GM19240 (cell line): ENCODE measurements around the gene MEPCE.
"Not testable (repeated sequence)": the region's sequence is repeated elsewhere in the genome, so short reads cannot be mapped to it uniquely, and the experiment has no call there.

Experiments used
- DNase-seq: peaks from one replicate; pipeline ENCODE4 v3.0.0; 2011; ENCODE audit warnings: low spot score; ENCODE audit not compliant: insufficient read length

The MEPCE gene

DNA sequence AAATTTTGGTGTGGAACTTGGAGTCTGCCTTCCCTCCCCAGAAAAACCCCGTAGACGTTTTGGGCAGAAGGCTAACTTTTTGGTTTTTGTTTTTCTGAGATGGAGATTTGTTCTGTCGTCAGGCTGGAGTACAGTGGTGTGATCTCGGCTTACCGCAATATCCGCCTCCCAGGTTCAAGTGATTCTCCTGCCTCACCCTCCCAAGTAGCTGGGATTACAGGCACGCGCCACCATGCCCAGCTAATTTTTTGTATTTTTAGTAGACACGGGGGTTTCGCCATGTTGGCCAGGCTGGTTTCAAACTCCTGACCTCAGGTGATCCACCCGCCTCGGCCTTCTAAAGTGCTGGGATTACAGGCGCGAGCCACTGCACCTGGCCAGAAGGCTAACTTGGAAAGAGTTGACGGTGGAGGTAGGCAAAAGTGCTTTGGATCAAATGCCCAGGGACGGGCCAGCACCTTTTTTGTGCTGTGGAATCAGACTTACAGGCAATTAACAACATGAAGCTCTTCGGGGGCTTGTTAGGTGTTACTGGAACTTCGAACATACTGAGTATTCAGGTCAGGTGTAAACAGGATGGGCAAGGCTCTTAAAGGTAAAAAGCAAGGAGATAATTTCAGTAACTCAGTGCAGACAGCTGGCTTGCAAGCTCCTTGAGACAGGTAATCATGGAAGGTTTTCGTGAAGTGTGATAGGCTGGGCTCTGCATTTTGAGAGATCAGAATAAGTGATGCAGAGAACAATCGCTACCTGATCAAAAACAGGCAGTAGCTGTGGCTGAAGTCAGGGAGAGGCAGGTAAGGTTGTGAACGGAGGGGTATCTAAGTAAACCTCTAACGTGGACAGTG lies 4.9 kb downstream of the MEPCE start:
- no peak for DNase-seq

DNA sequence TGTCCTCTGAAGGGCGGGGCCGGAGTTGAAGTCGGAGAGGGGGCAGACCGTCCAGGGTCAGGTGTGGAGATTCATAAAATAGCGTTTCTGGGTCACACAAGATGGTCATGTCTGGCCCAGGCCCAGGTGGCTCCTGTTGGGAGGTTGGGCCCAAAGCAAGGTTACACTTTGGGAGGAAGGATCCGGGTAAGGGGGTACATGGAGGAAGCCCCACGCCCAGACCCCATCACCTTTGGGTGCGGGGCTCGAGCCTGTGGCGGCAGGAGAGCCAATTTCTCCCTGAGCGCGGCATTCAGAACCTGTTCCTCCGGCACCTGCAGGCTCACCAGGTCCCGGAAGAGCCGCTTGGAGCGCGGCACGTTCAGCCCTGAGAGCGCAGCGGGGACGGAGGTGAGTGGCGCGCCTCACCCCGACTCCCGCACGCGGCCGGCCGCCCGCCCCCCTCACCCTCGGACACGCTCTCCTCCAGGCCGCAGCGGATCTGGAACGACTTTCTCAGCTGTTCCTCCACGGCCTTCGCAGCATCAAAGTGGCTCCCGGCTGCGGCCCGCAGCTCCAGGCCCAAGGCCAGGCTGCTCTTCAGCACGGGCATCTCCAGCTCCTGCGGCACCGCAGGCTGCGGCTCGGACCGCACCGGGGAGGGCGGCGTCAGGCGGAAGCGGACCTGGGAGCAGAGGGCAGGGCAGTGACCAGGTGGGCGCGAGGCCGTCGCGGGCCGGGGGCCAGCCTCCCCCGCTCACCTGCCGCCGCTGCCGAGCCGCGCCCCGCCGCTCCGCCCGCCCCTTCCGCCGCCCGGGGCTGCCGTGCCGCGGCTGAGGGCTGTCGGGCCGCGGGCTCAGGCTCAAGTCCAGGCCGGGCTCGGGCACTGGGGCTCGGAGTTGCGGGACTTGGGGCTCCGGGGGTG lies 6.0 kb downstream of the MEPCE start:
- no peak for DNase-seq

DNA sequence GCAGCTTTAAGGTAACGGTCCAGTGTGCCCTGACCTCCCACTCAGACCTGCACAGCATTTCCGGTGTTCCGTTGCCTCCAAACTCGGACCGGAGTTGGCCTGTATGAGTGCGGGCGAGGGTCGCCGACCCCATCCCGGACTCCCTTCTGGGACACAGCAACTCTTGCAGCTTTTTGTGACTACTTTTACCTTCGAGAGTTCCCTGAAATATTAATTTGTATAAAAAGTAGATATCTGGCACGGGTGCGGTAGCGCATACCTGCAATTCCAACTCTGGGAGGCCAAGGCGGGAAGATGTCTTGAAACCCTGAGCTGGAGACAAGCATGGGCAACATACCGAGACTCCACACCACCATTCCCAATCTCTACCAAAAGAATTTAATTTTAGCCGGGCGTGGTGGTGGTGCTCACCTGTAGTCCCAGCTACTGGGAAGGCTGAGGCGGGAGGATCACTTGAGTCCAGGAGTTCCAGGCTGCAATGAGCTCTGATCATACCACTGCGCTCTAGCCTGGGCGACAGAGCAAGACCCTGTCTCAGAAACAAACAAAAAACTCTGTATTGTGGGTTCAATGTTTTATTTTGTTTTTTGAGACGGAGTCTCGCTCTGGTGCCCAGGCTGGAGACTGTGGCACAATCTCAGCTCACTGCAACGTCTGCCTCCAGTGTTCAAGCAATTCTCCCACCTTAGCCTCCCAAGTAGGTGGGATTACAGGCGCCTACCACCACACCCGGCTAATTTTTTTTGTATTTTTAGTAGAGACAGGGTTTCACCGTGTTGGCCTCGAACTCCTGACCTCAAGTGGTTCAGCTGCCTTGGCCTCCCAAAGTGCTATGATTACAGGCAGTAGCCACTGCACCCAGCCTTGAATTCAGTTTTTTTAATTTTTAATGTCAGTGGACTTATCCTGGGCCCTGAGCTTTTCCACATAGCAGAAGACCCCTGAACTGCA lies 7.8 kb downstream of the MEPCE start:
- no peak for DNase-seq

DNA sequence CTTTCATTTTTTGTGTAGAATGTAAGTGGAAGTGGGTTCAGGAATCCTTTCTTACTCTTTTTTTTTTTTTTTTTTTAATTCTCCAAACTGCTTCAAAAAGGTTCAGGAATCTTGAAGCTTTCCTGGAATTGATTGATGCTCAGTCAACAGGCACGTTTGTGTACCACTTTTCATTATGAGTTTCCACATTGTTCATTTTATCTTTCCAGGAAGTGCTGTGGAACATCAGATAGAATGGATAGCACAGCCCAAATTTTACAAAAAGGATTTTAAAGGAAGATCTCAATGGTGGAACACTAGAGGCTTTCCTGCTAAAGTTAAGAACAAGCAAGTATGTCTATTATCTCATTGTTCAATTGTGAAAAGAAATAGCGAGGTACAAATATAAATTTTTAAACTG lies 8.5 kb downstream of the MEPCE start:
- no peak for DNase-seq

DNA sequence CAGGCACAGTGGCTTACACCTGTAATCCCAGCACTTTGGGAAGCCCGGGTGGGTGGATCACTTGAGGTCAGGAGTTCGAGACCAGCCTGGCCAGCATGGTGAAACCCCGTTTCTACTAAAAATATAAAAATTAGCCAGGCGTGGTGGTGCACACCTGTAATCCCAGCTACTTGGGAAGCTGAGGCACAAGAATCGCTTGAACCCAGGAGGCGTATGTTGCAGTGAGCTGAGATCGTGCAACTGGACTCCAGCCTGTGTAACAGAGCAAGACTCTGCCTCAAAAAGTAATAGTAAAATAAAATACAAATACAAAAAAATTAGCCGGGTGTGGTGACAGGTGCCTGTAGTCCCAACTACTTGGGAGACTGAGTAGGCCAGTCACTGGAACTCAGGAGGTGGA lies 9.1 kb downstream of the MEPCE start:
- DNase-seq = not testable (repeated sequence)

DNA sequence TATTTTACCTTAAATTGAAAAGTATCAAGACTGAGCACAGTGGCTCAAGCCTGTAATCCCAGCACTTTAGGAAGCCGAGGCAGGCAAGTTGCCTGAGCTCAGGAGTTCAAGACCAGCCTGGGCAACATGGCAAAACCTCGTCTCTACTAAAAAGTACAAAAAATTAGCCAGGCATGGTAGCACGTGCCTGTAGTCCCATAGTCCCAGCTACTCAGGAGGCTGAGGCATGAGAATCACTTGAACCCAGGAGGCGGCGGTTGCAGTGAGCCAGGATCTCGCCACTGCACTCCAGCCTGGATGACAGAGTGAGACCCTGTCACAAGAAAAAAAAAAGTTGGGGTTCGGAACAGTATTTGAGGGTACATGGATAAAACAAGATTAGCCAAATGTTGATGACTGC lies 9.6 kb downstream of the MEPCE start:
- not testable (repeated sequence) for DNase-seq

DNA sequence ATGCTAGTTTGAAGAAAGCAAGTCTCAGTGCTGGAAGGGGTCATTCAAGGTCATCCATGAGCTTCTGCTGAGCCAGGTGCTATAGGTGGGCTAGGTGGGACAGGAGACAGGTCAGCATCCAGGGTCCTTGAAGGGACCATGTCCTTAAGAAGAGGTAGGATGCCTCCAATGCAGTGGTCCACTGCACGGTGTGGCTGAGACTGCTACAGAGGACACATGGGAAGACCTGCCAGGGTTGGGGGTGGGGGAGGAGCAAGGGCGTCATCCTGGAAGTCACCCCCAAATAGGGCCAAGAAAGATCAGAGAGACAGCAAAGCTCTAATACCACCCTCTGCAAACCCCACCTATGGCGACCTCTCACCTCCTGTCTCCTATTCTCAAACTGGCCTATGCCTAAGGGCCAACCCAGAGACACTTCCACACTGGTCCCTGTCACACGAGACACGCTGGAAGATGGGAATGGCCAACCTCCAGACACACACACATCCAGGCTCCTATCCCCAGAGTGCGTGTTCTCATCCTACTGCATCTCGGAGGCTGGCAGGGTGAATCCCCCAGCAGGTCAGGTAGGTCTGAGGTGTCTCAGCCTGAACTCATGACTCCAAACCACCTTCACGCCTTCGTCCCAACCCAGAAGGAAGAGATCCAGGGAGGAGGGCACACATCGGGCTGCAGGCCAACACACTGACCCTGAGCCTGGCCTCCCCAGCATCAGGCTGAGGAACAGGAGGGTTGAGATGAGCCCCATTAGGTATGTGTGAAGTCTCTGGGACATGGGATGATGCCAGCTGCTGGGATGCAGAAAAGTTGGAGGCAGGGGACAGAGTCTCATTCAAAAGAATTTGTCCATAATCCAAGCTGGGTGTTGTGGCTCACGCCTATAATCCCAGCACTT lies 12.3 kb downstream of the MEPCE start:
- DNase-seq = no peak

DNA sequence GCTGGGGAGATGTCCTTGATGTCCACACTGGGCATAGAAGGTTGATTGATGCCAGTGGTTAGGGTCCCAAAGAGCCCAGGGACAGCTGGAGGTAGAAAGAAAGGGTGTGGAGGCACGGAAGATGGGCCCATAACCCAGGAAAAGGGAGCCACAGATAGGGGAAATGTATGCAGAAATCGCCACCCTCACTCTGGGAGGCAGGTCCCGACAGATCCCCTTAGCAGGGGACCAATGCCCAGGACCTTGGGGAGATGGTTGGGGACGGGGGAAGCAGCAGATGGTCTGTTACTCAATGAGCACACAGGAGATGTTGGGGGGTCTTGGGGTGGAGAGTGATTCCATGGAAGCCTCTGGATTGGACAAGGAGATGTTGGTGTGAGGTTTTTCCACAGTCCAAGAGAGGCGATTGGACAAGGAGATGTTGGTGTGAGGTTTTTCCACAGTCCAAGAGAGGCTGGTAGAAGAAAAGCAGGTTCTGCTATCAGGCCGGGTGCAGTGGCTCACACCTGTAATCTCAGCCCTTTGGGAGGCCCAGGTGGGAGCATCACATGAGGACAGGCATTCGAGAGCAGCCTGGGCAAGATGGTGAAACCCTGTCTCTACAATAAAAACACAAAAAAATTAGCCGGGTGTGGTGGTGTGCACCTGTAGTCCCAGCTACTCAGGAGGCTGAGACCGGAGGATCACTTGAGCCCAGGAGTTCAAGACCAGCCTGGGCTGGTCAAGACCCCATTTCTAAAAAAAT lies 13.6 kb downstream of the MEPCE start:
- no peak for DNase-seq

DNA sequence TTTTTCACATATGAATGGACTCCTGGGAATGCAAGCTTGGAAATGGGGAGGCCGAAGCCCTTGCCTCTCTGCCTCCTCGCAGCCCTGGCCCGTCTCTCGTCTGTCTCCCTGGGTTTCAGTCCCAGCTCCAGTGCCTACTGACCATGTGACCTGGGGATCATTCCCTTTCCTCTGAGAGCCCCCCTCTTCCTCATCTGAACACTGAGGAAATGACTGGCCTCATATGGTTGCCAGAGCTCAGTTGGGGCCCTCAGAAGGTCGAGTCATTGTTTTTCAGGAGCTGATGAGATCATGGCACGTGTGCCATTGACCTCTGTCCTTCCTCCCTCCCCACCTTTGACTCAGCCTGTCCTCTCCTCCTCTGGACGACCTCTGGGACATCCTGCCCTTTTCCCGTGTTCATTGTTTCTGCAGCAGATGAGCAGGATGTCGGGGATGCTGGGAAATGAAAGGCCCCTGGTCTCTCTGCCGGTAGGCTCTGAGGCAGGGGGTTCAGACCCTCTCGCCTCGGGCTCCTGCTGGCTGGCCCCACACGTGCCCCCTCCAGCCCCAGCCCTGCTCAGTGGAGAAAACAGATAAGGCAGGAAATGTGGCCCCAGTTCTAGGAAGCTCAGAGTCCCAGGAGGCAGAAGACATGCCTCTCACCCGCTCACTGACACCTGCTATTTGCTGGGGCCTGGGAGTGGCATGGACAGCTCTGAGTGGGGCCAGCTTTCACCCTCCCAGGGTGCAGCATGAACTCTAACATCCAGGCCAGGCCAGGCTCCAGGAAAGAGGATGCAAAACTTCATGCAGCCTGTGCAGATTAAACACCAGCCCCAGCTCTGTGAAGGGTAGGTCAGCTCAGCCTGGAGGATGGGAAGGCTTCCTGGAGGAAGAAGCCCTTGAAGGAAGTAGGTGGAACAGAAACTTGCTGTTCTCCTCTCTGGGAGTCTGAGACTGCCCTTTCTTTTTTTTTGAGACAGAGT lies 15.0 kb downstream of the MEPCE start:
- no peak for DNase-seq

DNA sequence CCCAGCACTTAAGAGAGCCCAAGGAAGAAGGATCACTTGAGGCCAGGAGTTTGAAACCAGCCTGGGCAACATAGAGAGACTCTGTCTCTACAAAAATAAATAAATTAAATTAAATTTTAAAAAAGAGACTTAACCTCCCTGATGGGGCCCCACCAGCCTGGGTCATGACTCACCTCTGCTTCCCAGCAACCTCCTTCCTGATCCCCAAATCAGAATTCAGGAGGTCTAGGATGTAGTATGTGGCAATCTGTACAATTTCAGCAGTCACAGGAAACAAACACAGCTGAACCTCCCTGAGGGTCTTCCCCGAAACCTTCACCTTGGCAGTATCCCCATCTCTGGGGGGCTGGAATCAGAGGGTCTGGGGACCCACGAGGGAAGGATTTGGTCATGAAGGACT lies 16.4 kb downstream of the MEPCE start:
- no peak for DNase-seq

DNA sequence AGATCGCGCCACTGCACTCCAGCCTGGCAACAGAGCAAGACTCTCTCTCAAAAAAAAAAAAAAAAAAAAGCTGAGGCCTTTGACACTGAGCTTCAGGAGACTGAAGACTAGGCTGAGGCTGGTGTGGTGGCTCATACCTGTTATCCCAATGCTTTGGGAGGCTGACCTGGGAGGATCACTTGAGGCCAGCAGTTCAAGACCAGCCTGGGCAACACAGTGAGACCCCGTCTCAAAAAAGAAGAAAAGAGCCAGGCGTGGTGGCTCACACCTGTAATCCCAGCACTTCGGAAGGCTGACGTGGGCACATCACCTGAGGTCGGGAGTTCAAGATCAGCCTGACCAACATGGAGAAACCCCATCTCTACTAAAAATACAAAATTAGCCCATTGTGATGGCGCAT lies 17.7 kb downstream of the MEPCE start:
- not testable (repeated sequence) for DNase-seq

DNA sequence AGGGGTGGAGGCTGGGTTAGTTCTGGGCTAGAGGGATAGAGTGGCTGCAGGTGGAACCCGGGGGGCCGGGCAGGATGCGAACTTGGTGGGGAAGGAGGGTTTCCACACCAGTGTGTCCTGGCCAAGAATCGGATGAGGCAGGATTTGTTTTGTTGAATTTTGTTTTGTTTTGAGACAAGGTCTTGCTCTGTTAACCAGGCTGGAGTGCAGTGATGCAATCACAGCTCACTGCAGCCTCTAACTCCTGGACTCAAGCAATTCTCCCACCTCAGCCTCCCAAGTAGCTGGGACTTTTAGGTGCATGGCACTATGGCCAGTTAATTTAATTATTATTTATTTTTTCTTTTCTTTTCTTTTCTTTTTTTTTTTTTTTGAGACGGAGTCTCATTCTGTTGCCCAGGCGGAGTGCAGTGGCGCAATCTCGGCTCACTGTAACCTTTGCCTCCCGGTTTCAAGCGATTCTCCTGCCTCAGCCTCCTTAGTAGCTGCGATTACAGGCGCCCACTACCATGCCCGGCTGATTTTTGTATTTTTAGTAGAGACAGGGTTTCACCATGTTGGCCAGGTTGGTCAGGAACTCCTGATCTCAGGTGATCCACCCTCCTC lies 19.7 kb downstream of the MEPCE start:
- DNase-seq = no peak

DNA sequence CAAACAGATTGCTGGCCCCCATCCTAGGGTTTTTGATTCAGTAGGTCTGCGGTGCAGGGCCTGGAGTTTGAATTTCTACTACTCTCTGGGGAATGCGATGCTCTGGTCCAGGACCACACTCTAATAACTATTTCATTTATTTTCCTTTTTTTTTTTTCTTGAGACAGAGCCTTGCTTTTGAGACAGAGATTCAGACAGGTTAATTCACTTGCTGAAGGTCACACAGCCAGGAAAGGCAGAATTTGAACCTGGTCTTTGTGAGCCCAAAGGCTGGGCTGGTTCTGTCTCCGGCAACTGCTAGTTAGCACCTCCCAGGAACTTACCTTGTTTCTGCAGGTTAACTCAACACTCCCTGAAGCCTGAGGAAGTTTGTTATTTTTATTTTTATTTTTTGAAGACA lies 22.9 kb downstream of the MEPCE start:
- no peak for DNase-seq

DNA sequence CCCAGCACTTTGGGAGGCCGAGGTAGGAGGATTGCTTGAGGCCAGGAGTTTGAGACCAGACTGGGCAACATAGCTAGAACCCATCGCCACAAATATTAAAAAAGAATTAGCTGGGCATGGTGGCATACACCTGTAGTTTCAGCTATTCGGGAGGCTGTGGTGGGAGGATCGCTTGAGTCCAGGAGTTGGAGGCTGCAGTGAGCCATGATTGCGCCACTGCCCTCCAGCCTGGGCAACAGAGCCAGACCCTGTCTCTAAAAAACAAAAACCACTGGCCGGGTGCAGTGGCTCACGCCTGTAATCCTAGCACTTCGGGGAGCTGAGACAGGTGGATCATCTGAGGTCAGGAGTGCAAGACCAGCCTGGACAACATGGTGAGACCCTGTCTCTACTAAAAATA lies 24.2 kb downstream of the MEPCE start:
- DNase-seq = not testable (repeated sequence)

DNA sequence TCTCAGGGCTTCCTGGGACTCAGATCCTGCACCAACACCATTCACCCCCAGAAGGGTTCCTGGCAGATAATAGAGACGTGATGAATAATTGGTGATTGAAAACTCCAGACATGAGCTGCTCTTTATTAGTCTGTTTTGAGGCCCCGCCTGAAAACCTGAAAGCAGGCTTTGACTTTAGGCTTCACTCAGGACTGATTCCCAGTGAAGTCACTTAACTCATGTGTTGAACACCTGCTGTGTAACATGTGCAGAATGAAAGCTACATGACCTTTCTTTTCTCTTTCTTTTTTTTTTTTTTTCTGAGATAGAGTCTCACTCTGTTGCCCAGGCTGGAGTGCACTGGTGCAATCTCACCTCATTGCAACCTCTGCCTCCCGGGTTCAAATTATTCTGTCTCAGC lies 25.6 kb downstream of the MEPCE start:
- no peak for DNase-seq

DNA sequence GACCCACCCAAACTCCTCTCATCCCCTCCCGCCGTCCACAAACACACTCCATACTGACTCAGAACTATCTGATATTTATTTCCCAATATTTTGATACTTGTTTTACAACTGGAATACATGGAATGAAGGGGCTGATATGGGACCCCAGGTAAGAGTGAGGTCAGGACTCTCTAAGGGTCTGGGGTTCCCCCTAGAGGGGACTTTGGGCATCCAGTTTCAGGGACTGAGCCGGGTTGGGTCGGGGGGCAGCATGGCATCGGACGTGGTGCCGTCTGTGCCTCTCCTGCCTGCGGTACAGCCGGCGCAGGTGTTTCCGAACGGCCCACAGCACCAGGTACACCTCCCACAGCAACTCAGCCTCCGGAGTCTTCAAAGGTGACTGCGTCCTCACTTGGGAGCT lies 26.9 kb downstream of the MEPCE start:
- DNase-seq = no peak

DNA sequence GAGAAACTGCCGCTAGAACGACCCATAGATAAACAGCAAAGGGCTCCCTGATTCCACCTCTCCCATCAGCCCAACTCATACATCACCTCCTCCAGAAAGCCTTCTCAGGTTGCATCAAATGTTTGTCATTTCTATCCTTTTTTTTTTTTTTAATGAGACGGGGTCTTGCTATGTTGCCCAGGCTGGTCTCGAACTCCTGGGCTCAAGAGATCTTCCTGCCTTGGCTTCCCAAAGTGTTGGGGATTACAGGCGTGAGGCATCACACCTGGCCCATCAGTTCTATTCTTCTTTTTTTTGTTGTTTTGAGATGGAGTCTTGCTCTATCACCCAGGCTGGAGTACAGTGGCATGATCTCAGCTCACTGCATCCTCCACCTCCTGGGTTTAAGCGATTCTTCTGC lies 27.4 kb downstream of the MEPCE start:
- no peak for DNase-seq

DNA sequence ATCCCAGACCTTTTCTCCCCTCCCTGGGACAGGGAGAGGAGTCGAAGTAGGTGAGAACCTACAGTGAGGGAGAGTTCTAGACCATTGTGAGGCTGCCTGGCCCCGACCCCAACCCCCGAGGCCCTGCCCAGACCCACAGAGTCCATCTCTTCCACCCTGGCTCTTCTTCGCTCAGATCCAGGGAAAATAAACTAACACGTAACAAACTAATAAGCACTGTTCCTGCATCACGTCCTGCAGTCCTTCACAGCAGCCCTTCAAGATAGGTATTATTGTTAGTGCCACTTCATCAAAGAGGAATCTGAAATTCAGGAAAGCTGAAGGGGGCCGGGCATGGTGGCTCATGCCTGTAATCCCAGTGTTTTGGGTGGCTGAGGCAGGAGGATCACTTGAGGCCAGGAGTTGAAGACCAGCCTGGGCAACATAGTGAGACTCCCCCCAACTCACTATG lies 34.6 kb downstream of the MEPCE start, which contains the start of gene SPACDR:
Gene SPACDR (minus strand): TSS at position 51 of the 451 bp plus-strand sequence. CDS start 235 bp downstream, outside the sequence.
- DNase-seq = no peak
